Prostate gland (tissue), 2 donors: ENCODE data around the gene CACNA2D1. TPM values are rescaled to one million over a fixed set of nuclear protein-coding genes. Genes with fewer than 3 reads are reported as not detected.

ENCODE experiments used
- DNase-seq: peaks from one replicate; pipeline ENCODE4 v3.0.0-alpha.2; 2019; ENCODE audit warnings: low spot score
- H3K27ac ChIP-seq, 2 donors: fragments of 200-600 bp; sonication (generic); 2 replicates each; pipeline ENCODE4 v1.5.1; 2017 to 2019
- H3K27me3 ChIP-seq: fragments of 200-600 bp; sonication (generic); replicated peaks from 2 replicates; pipeline ENCODE4 v1.5.1; 2019; ENCODE audit not compliant: insufficient read depth
- H3K36me3 ChIP-seq, 2 donors: fragments of 200-600 bp; sonication (generic); 1 replicate in 1 of 2; 2 replicates in 1 of 2; pipeline versions ENCODE4 v1.5.1 to v1.8.1; 2017 to 2019
- H3K4me1 ChIP-seq: fragments of 200-600 bp; sonication (generic); replicated peaks from 2 replicates; pipeline ENCODE4 v1.5.1; 2019
- H3K4me3 ChIP-seq, 2 donors: fragments of 200-600 bp; sonication (generic); 2 replicates each; pipeline ENCODE4 v1.5.1; 2017 to 2019
- H3K9me3 ChIP-seq: fragments of 200-600 bp; sonication (generic); 2 replicates; pipeline ENCODE4 v1.5.1; 2017
- POLR2A ChIP-seq: fragments of 450-650 bp; IDR thresholded peaks from one replicate; pipeline ENCODE4 v1.6.1; 2016; ENCODE audit warnings: antibody characterized with exemption, mild to moderate bottlenecking
- POLR2AphosphoS5 ChIP-seq: sonication (generic); formaldehyde crosslinking; IDR thresholded peaks from one replicate; pipeline ENCODE4 v1.6.1; 2017; ENCODE audit warnings: antibody characterized with exemption
- WGBS: methylation state at CpG from one replicate; pipeline ENCODE4 v1.1.5; 2018; 5-methylcytosine and 5-hydroxymethylcytosine counted together
- intact Hi-C: fragments of 100-400 bp; cut with DNase I; formaldehyde crosslinking; loops from one replicate; pipeline ENCODE4 v1.14.2; 2022
- total RNA-seq, 2 donors: library from RNA; depleted of rRNA; stranded (reverse); fragments of >200 nt; gene quantifications; one replicate each; pipeline ENCODE4 v1.1.0, GENCODE V29; 2016
- TF ChIP-seq, protein P1 (sequence below), 4 experiments: fragments of 200-600 bp in 2 of 4; fragments of 450-650 bp in 2 of 4; sonication (generic) in 2 of 4; IDR thresholded peaks; 1 replicate in 3 of 4; 2 replicates in 1 of 4; pipeline ENCODE4 v1.5.1; 2016 to 2019; ENCODE audit warnings: antibody characterized with exemption in 4 of 4, mild to moderate bottlenecking in 2 of 4, moderate library complexity in 2 of 4

The CACNA2D1 gene
- total RNA-seq, 2 donors from 2014 or later: 16.9 to 24.4 TPM

DNA sequence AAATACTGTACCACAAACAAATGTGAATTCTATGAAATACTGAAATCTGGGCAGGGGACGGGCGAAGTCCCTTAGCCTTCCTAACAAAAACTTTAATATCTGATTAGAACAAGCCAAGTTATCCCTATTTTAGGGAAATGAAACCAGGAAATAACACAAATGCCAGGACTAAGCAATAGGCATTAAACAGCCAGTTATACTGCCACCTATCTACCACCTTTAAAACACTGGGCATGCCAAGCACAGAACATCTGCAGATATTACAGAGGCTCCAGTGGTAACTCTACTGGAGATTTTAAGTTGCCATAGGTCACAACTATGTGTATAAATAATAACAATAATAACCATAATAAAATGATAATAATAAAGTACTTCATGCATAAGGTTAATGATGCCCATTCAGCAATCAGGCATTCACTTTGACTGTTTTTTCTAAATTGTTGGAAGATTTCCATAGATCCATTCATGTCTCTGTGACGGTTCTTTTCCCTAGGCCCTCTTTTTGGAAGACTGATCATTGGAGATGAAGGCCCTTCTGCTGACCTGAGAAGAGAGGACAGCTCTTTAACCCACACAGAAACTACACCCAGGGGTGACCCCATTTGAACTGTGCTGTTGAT, 195.7 kb downstream of the CACNA2D1 start:
- no peaks in the 10 kb centered on the region for H3K9me3 ChIP-seq
- no peaks in the 10 kb centered on the region for H3K27me3 ChIP-seq
- no peak for TF ChIP-seq POLR2AphosphoS5
- TF ChIP-seq POLR2A: no peak
- TF ChIP-seq, protein P1, sequence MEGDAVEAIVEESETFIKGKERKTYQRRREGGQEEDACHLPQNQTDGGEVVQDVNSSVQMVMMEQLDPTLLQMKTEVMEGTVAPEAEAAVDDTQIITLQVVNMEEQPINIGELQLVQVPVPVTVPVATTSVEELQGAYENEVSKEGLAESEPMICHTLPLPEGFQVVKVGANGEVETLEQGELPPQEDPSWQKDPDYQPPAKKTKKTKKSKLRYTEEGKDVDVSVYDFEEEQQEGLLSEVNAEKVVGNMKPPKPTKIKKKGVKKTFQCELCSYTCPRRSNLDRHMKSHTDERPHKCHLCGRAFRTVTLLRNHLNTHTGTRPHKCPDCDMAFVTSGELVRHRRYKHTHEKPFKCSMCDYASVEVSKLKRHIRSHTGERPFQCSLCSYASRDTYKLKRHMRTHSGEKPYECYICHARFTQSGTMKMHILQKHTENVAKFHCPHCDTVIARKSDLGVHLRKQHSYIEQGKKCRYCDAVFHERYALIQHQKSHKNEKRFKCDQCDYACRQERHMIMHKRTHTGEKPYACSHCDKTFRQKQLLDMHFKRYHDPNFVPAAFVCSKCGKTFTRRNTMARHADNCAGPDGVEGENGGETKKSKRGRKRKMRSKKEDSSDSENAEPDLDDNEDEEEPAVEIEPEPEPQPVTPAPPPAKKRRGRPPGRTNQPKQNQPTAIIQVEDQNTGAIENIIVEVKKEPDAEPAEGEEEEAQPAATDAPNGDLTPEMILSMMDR (IDR thresholded peaks at IDR 0.05): no peak
- no peaks in the 10 kb centered on the region for H3K4me1 ChIP-seq
- H3K36me3 ChIP-seq: no peaks in the 10 kb centered on the region
- intact Hi-C loops: no loop called here
- H3K27ac ChIP-seq: no peak overlapping the region
- H3K4me3 ChIP-seq: no peak overlapping the region
- no peak for DNase-seq
- 92% methylated on average over 3 of the region's 3 CpGs for WGBS

DNA sequence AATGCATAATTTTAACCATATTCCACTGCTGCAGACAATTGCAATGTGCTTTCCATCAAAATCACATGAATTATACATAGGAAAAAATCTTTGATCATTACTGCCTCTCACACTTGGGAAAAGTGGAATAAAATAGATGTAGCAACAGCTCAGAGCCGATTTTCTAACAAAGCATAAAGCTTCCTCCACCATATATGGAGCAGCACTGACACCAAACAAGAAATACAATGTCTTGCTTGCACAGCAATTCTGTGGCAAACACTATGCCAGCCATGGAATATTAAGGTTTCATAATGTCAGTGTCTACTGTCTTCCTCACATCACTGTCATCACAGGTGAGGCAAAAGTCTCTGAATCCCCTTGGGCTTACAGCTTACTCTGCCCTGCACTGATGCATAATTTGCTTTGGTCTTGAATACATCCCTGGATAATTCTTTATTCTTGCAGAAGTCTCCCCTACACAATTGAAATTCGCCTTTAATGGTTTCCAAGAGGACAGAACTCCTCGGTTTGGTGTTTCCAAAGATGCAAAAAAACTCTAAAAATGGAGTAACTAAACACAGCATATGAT, 198.5 kb downstream of the CACNA2D1 start:
- H3K9me3 ChIP-seq: no peaks in the 10 kb centered on the region
- no peaks in the 10 kb centered on the region for H3K27me3 ChIP-seq
- 89% methylated on average over 3 of the region's 3 CpGs for WGBS
- H3K4me1 ChIP-seq: no peaks in the 10 kb centered on the region
- intact Hi-C loops: no loop called here
- no peak overlapping the region for H3K4me3 ChIP-seq
- H3K27ac ChIP-seq: no peak overlapping the region
- TF ChIP-seq, protein P1 (IDR thresholded peaks at IDR 0.05): no peak
- TF ChIP-seq POLR2AphosphoS5 (no peak), POLR2A (no peak)
- H3K36me3 ChIP-seq: no peaks in the 10 kb centered on the region
- DNase-seq: no peak

DNA sequence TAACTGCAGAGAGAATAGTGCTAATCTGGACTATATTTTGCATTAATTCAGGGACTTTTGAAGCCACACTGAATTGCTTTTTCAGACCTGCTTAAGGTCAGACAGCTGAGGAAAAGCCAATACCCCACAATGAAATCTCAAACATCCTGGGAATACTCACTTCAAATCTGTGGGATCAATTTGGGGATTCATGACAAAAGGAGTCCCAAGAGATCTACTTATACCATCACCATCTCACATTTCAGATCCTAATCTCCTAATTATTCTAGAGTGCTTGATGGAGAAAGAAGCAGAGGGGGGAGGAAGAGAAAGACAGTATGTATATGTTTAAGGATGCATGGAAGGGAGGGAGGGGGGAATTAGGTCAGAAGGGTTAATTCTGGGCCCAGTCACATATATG, 202.2 kb downstream of the CACNA2D1 start:
- no peak overlapping the region for H3K4me3 ChIP-seq

DNA sequence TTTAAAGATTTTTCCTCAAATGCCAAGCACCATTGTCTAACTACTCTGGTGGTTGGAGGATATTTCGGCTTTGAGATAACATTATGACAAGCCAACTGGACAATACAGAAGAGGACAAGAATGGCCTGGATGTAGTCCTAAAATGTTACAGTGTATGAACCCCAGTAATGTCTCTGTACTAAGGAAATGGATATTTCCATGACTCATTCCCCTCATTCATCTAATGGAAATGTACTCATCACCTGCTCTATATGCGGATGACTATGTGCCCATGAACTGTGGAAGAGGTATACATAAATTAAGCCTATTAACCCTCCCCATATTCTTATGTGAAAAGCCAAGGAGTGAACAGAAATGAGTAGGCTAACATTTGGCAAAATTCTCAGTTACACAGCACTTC, 207.9 kb downstream of the CACNA2D1 start:
- Histone ChIP-seq H3K27me3 (no peaks in the 10 kb centered on the region), H3K36me3 (no peaks in the 10 kb centered on the region), H3K4me1 (no peaks in the 10 kb centered on the region), H3K9me3 (no peaks in the 10 kb centered on the region), H3K27ac (no peak overlapping the region), H3K4me3 (no peak overlapping the region)
- WGBS: 95% methylated on average over 2 of the region's 2 CpGs
- DNase-seq: no peak
- TF ChIP-seq, protein P1 (IDR thresholded peaks at IDR 0.05): no peak
- TF ChIP-seq POLR2A: no peak
- no peak for TF ChIP-seq POLR2AphosphoS5
- intact Hi-C loops: loop anchor here (5.0 to 10.0 kb wide), 3 partner anchors 191 to 239 kb away; partner anchors contain the start of gene CACNA2D1

More for the DNA sequence above, 202.2 kb downstream of the CACNA2D1 start:
- no peak for DNase-seq
- Histone ChIP-seq H3K4me1 (no peaks in the 10 kb centered on the region), H3K27ac (no peak overlapping the region), H3K9me3 (no peaks in the 10 kb centered on the region), H3K36me3 (no peaks in the 10 kb centered on the region), H3K27me3 (no peaks in the 10 kb centered on the region)
- intact Hi-C loops: no loop called here
- TF ChIP-seq POLR2A: no peak

DNA sequence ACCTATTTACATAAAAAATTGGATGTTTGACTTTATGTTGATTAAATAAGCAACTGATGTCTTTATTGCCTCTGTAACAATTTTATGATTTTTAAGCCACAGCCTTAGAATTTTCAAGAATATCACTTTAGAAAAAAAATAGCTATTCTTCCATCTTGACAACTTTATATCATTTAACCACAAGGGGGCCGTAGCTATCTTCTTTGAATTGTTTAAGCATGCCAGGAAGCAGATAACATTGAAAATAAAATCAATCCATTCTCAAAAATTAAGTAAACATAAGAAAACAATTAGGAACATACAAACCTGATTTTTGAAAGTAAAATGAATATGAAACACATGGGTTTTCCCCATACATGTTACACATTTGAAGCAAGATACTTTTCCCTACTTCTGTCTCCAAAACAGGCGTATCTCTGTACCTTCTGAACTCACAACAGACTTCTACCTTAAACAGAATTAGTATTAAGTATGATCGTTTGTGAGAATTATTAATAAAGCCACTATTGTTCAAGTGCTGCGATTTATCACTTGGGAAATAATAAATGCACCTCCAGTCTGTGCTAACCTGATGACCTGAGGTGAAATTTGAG, 209.0 kb downstream of the CACNA2D1 start:
- no peaks in the 10 kb centered on the region for H3K27me3 ChIP-seq
- no peaks in the 10 kb centered on the region for H3K4me1 ChIP-seq
- intact Hi-C loops: loop anchor here (5.0 to 10.0 kb wide), 4 partner anchors 190 to 338 kb away; partner anchors contain the start of gene CACNA2D1
- no peaks in the 10 kb centered on the region for H3K36me3 ChIP-seq
- no peak overlapping the region for H3K27ac ChIP-seq
- peak; percentile 10 for DNase-seq
- TF ChIP-seq, protein P1 (IDR thresholded peaks at IDR 0.05): peak; percentile 39 to 70 (median 64)
- TF ChIP-seq POLR2A: no peak
- no peak overlapping the region for H3K4me3 ChIP-seq
- 40% methylated on average over 4 of the region's 4 CpGs for WGBS
- H3K9me3 ChIP-seq: no peaks in the 10 kb centered on the region
